Measurements from ENCODE around the gene DLX4.

DLX4 gene

GRCh38 chr17:49949634-49950033 lies 19.4 kb upstream of the DLX4 start:
- DNase-seq, result no peak

GRCh38 chr17:49951362-49952082 lies 17.5 kb upstream of the DLX4 start:
- no peak for DNase-seq

GRCh38 chr17:49952209-49952911 lies 16.6 kb upstream of the DLX4 start:
- peak; percentile 66 for DNase-seq

- no peak for DNase-seq
Measured at GRCh38 chr17:49952912-49953497, 16.0 kb upstream of the DLX4 start.

- no peak for DNase-seq
Measured at GRCh38 chr17:49955157-49955556, 13.8 kb upstream of the DLX4 start.

GRCh38 chr17:49956780-49957179 lies 12.2 kb upstream of the DLX4 start:
- no peak for DNase-seq

GRCh38 chr17:49957350-49957749 lies 11.6 kb upstream of the DLX4 start:
- DNase-seq, result no peak

- DNase-seq, result no peak
Measured at GRCh38 chr17:49958723-49959122, 10.3 kb upstream of the DLX4 start.

GRCh38 chr17:49959183-49959935 lies 9.6 kb upstream of the DLX4 start:
- no peak for DNase-seq

GRCh38 chr17:49962599-49963308 lies 6.2 kb upstream of the DLX4 start:
- no peak for DNase-seq

GRCh38 chr17:49963309-49963625 lies 5.7 kb upstream of the DLX4 start:
- DNase-seq, result no peak

GRCh38 chr17:49963626-49964302 lies 5.2 kb upstream of the DLX4 start:
- no peak for DNase-seq

- no peak for DNase-seq
Measured at GRCh38 chr17:49964303-49964768, 4.7 kb upstream of the DLX4 start.

GRCh38 chr17:49964769-49965523 lies 4.0 kb upstream of the DLX4 start:
- no peak for DNase-seq

GRCh38 chr17:49965524-49965909 lies 3.5 kb upstream of the DLX4 start:
- DNase-seq, result no peak

GRCh38 chr17:49966767-49967166 lies 2.2 kb upstream of the DLX4 start:
- DNase-seq, result no peak

GRCh38 chr17:49967205-49967604 lies 1.8 kb upstream of the DLX4 start:
- DNase-seq, result no peak

- DNase-seq, result no peak
Measured at GRCh38 chr17:49967621-49968404, 1.2 kb upstream of the DLX4 start.

- DNase-seq, result peak; percentile 50
Measured at GRCh38 chr17:49968405-49969133, 421 bp upstream of the DLX4 start.

GRCh38 chr17:49969795-49970389 lies 902 bp downstream of the DLX4 start:
- no peak for DNase-seq
